Posterior vena cava (tissue), 2 donors: ENCODE data around the gene STIM1. TPM values are rescaled to one million over a fixed set of nuclear protein-coding genes. Genes with fewer than 3 reads are reported as not detected.

ENCODE experiments used
- DNase-seq: peaks from one replicate; pipeline ENCODE4 v3.0.0-alpha.2; 2020; ENCODE audit warnings: low spot score
- intact Hi-C, 2 donors: fragments of 100-400 bp; cut with DNase I; formaldehyde crosslinking; loops; one replicate each; pipeline versions ENCODE4 v1.14.1 to v1.14.2; 2022 to 2023
- total RNA-seq, 2 donors: library from RNA; stranded (reverse); fragmentation: NEBNext Ultra II Directional; extraction: Animal tissue kit (Norgen Biotek cat#: 25700); gene quantifications; one replicate each; pipeline ENCODE4 v1.2.1, GENCODE V29; 2021
- donor health status: DM: yes; HTN: yes; CAD: no.
- donor health status: DM: yes; HTN: yes; CAD: no.

Gene STIM1
- total RNA-seq, 2 donors from 2014 or later = 66.9 to 81.7 TPM

GRCh38 chr11:4065601-4066377, 210.3 kb downstream of the STIM1 start:
- no peak for DNase-seq
- intact Hi-C loops = no loop called here

GRCh38 chr11:4066910-4067309, 211.4 kb downstream of the STIM1 start:
- DNase-seq = no peak
- intact Hi-C loops = no loop called here

GRCh38 chr11:4068962-4069361, 213.5 kb downstream of the STIM1 start:
- DNase-seq = no peak
- intact Hi-C loops = no loop called here

DNA sequence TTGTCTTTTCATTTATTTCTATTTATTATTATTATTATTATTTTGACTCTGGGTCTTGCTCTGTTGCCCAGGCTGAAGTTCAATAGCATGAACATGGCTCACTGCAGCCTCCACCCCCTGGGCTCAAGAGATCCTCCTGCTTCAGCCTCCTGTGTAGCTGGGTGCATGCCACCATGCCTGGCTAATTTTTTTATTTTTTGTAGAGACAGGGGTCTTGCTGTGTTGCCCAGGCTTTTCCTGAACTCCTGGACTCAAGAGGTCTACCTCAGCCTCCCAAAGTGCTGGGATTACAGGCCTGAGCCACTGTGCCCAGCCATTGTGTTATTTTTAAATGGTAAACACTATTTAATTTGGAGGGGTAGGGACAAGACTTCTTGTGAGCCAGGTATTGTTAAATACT, 215.9 kb downstream of the STIM1 start:
- intact Hi-C loops = loop anchor here in 1 of 2 donors (5.0 kb wide), 1 partner anchor 219 kb away; no protein-coding TSS in a partner anchor

DNA sequence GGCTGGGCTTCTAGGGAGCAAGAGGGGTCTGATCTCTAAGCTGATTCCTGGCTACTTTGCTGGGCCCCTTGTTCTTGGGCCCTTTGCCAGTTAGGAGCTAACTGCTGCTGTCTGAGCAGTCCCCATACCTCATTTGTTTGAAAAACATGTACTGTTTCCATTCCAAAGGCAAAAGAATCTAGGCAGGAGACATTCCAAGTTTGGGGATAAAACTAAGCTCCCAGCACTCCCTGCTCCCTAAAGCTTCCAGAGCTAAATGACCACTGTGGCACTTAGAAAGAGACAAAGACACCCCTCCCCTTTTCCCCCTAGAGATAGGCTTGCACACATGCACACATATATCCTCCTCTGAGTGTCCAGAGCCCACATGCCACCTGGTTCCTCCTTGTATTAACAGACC, 216.4 kb downstream of the STIM1 start:
- no peak for DNase-seq
- intact Hi-C loops = loop anchor here (2.0 to 5.0 kb wide), 2 partner anchors 220 to 223 kb away; no protein-coding TSS in a partner anchor

More for the DNA sequence above, 215.9 kb downstream of the STIM1 start:
- no peak for DNase-seq

GRCh38 chr11:4072668-4073285, 217.3 kb downstream of the STIM1 start:
- intact Hi-C loops = loop anchor here (2.0 to 5.0 kb wide), 2 partner anchors 220 to 224 kb away; no protein-coding TSS in a partner anchor
- no peak for DNase-seq

DNA sequence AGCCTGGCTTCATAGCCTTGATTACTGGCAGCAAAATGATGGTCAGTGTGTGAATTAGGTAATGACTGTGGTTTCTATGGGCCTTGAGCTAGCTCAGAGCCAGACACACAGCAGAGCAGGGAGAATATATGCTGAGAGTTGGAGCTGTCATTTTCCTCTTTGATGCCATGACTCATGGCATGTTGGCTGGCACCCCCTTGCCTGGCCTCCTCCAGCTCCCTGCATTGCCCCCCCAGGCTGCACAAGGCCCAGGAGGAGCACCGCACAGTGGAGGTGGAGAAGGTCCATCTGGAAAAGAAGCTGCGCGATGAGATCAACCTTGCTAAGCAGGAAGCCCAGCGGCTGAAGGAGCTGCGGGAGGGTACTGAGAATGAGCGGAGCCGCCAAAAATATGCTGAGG, 218.8 kb downstream of the STIM1 start:
- DNase-seq = no peak
- intact Hi-C loops = loop anchor here in 1 of 2 donors (5.0 kb wide), 1 partner anchor 222 kb away; no protein-coding TSS in a partner anchor

GRCh38 chr11:4076774-4077173, 221.3 kb downstream of the STIM1 start:
- intact Hi-C loops = no loop called here
- no peak for DNase-seq

DNA sequence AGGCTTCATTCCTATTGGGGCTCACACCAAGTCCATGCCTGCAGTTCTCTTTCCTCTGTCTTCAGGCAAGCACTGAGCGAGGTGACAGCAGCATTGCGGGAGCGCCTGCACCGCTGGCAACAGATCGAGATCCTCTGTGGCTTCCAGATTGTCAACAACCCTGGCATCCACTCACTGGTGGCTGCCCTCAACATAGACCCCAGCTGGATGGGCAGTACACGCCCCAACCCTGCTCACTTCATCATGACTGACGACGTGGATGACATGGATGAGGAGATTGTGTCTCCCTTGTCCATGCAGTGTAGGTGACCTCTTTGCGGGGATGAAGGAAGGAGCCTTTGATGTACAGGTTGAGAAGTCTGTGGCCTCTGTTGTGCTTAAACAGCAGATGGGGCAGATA, 227.7 kb downstream of the STIM1 start:
- DNase-seq = no peak
- intact Hi-C loops = no loop called here

- no peak for DNase-seq
- intact Hi-C loops = no loop called here
Observed at GRCh38 chr11:4084406-4085125, 229.1 kb downstream of the STIM1 start.

DNA sequence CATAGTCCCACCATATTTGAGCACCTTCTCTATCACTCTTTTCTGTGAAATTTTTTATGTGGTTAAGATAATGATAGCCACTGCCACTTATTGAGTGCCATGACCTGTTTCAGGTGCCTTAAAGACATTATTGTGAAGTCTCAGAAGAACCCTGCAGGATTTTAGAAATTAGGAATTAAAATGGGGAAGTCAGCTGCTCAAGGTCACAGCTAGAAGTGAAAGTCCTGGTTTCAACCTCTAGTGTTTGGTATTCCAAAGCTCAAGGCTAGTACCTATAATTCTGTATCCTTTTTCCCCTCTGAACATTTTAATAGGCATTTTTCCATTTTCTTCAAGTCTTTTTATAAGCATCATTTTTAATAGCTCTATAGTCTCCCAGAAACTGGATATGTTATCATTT, 230.1 kb downstream of the STIM1 start:
- DNase-seq = no peak
- intact Hi-C loops = no loop called here

GRCh38 chr11:4086575-4087353, 231.3 kb downstream of the STIM1 start:
- DNase-seq = no peak
- intact Hi-C loops = no loop called here

- no peak for DNase-seq
- intact Hi-C loops = no loop called here
Observed at GRCh38 chr11:4087551-4087950, 232.1 kb downstream of the STIM1 start.

DNA sequence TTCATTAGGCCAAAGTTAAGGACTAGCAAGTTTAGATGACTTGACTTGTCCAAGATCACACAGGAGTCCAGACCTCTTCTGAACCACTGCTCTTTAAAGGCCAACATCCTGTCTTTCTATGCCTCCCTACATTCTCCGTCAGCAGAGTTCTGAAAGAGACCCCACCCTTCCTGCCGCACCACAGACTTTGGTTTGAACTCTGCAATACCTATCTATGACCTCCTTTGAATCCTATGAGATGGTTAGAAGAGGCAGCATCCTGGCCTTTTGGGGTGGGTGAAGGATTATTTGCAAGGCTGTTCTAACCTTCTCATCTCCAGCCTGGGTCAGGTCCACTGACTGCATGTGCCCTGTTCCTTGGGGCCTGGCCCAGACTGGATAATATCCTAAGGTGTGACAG, 234.8 kb downstream of the STIM1 start:
- intact Hi-C loops = no loop called here

DNA sequence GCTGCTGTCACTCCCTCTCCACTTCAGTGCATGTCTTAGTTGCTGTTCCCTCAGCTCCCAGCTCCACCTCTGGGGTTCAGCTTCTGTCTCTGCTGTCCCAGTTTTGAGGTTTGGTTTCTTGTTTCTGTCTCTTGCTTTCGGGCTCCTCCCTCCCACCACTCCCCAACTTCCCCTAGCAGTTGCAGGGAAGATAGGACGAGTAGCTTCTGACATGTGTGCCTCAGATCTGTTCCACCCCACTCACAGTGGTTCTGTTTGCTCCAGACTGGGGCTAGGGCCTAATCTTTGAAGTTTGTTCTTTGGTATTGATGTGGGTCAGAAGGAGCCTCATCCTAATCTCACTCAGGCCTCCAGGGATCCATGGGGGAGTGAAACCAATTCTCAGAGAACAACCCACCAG, 236.6 kb downstream of the STIM1 start:
- intact Hi-C loops = no loop called here
- no peak for DNase-seq

More for the DNA sequence above, 234.8 kb downstream of the STIM1 start:
- no peak for DNase-seq

GRCh38 chr11:4093519-4094347, 238.3 kb downstream of the STIM1 start:
- intact Hi-C loops = no loop called here

GRCh38 chr11:4094348-4095291, 239.2 kb downstream of the STIM1 start, which contains the start of gene RRM1:
TSS of gene RRM1 (plus strand) at chr11:4094799. CDS start at chr11:4095013, 214 bp downstream.
- DNase-seq = peak; percentile 98

More at GRCh38 chr11:4093519-4094347, 238.3 kb downstream of the STIM1 start:
- no peak for DNase-seq

More at GRCh38 chr11:4094348-4095291, 239.2 kb downstream of the STIM1 start, which contains the start of gene RRM1:
- intact Hi-C loops = no loop called here
